ENCODE data around the gene GALE. TPM values are rescaled to one million over a fixed set of nuclear protein-coding genes. Genes with fewer than 3 reads are reported as not detected.
"Not testable (repeated sequence)": the region's sequence is repeated elsewhere in the genome, so short reads cannot be mapped to it uniquely, and the experiment has no call there.

GALE gene
- total RNA-seq, 1 donor from 2014 or later = 15.9 TPM

DNA sequence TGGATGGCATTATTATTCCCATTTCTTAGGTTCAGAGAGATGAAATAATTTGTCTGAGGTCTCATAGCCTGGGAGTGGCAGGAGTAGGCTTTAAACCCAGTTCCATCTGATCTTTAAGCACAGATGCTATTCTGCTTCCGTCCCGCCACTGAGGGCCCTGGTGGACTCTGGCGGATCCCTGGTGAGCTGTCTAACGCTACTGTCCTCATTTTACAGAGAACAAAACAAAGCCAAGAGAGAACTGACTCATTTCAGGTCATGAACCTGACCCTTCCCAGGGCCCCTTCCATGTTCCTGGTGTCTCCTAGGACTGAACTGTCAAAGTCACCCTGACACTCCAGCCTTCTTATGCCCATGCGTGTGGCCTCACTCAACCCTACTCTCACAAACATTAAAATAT is 3.1 kb upstream of the GALE start:
- DNase-seq (no peak), ATAC-seq (ENCODE audit: low read depth) (no peak)
- ChIA-PET POLR2A (no interaction called here), CTCF (interaction anchor here (1.0 kb wide), 1 partner anchor 12 kb away, joined by 3 read pairs; the partner anchor contains the start of gene LYPLA2)
- H3K9me3 Mint-ChIP-seq = no peaks in the 10 kb centered on the region
- H3K27me3 Mint-ChIP-seq = no peaks in the 10 kb centered on the region
- H3K4me3 Mint-ChIP-seq = no peak overlapping the region
- H3K4me1 Mint-ChIP-seq = peaks cover 20% of the 10 kb centered on the region
- intact Hi-C loops (cut with micrococcal nuclease) = no loop called here
- peaks cover 25% of the 10 kb centered on the region for H3K36me3 Mint-ChIP-seq (ENCODE audit: low read depth)
- no peak for TF ChIP-seq CTCF (IDR thresholded peaks at IDR 0.05)
- no peak overlapping the region for H3K27ac Mint-ChIP-seq

DNA sequence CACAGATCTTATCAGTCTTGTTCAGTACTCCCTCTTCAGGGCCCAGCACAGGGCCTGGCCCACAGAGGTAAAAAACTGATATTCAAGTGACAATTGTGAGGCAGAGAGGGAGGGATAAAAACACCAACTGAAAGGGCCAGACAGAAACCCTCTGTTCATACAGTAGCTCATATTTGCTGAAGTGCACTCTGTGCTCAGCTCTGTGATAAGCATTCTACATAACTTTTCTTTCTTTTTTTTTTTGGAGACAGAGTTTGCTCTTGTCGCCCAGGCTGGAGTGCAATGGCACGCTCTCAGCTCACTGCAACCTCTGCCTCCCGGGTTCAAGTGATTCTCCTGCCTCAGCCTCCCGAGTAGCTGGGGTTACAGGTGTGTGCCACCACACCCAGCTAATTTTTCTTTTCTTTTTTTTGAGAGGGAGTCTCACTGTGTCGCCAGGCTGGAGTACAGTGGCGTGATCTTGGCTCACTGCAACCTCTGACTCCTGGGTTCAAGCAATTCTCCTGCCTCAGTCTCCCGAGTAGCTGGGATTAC is 2.3 kb upstream of the GALE start:
- H3K9me3 Mint-ChIP-seq; intact Hi-C loops (cut with micrococcal nuclease); DNase-seq; ATAC-seq (ENCODE audit: low read depth); H3K4me3 Mint-ChIP-seq; H3K27me3 Mint-ChIP-seq: not testable (repeated sequence)
- H3K4me1 Mint-ChIP-seq = peaks cover 21% of the 10 kb centered on the region
- POLR2A ChIA-PET = interaction anchor here (0.6 to 1.6 kb wide), 3 partner anchors 15 to 177 kb away, joined by 3 to 5 read pairs (median 4); partner anchors contain the start of gene SRSF10
- peaks cover 27% of the 10 kb centered on the region for H3K36me3 Mint-ChIP-seq (ENCODE audit: low read depth)
- CTCF ChIA-PET = interaction anchor here (0.6 to 2.6 kb wide), 3 partner anchors 8 to 141 kb away, joined by 3 to 21 read pairs (median 3); no protein-coding TSS in a partner anchor
- H3K27ac Mint-ChIP-seq = peak overlapping the region; percentile 24

GRCh38 chr1:23801876-23802275 is 1.3 kb upstream of the GALE start:
- CTCF ChIA-PET = interaction anchor here (0.8 to 2.6 kb wide), 4 partner anchors 9 to 115 kb away, joined by 3 to 21 read pairs (median 6); no protein-coding TSS in a partner anchor
- Mint-ChIP-seq H3K4me3 (peak overlapping the region; percentile 41), H3K27me3 (no peaks in the 10 kb centered on the region), H3K36me3 (ENCODE audit: low read depth) (peaks cover 31% of the 10 kb centered on the region), H3K9me3 (no peaks in the 10 kb centered on the region), H3K27ac (peak overlapping the region; percentile 18), H3K4me1 (peaks cover 21% of the 10 kb centered on the region)
- DNase-seq = no peak
- intact Hi-C loops (cut with micrococcal nuclease) = loop anchor here (2.0 kb wide), 3 partner anchors 115 to 179 kb away; partner anchors contain the start of genes PNRC2 and SRSF10
- POLR2A ChIA-PET = interaction anchor here (0.5 to 3.8 kb wide), 14 partner anchors 9 to 126 kb away, joined by 3 to 34 read pairs (median 4); partner anchors contain the start of genes HMGCL, LYPLA2 and PITHD1
- no peak for TF ChIP-seq CTCF (IDR thresholded peaks at IDR 0.05)
- ATAC-seq (ENCODE audit: low read depth) = no peak

DNA sequence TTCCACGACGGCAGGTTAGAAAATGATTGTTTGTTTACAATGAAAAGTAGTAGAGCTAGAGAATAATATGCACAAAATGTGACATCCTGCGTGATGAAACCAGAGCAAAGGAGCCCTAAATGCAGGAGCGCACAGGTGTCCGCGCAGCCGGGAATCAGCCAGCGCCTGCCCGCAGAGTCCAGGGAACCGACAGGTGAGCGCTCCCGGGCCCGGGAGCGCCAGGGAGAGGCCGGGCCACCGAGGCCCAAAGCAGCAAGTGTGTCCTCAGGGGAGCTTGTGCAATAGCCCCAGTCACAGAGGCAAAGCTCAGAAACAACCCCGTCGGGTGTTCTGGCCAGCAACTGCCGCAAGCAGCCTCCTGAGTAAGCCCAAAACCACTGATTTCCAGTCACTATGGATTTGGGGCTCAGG is 789 bp upstream of the GALE start:
- Mint-ChIP-seq H3K27me3 (no peaks in the 10 kb centered on the region), H3K9me3 (no peaks in the 10 kb centered on the region), H3K36me3 (ENCODE audit: low read depth) (peaks cover 36% of the 10 kb centered on the region), H3K27ac (peak overlapping the region; percentile 76), H3K4me1 (peaks cover 21% of the 10 kb centered on the region), H3K4me3 (peak overlapping the region; percentile 91)
- CTCF ChIA-PET = interaction anchor here (1.2 to 2.6 kb wide), 3 partner anchors 9 to 115 kb away, joined by 3 to 21 read pairs (median 10); no protein-coding TSS in a partner anchor
- no peak for ATAC-seq (ENCODE audit: low read depth)
- POLR2A ChIA-PET = interaction anchor here (0.5 to 3.8 kb wide), 15 partner anchors 10 to 163 kb away, joined by 3 to 34 read pairs (median 4); partner anchors contain the start of genes CNR2, ELOA, HMGCL and LYPLA2
- no peak for TF ChIP-seq CTCF (IDR thresholded peaks at IDR 0.05)
- intact Hi-C loops (cut with micrococcal nuclease) = loop anchor here (2.0 kb wide), 3 partner anchors 115 to 179 kb away; partner anchors contain the start of genes PNRC2 and SRSF10
- no peak for DNase-seq

GRCh38 chr1:23799570-23800399 is 769 bp downstream of the GALE start:
- H3K4me3 Mint-ChIP-seq = peak overlapping the region; percentile 91
- DNase-seq (no peak), ATAC-seq (ENCODE audit: low read depth) (no peak)
- peak overlapping the region; percentile 64 for H3K27ac Mint-ChIP-seq
- no peak for TF ChIP-seq CTCF (IDR thresholded peaks at IDR 0.05)
- intact Hi-C loops (cut with micrococcal nuclease) = loop anchor here (1.0 to 2.0 kb wide), 6 partner anchors 8 to 181 kb away; partner anchors contain the start of genes HMGCL, LYPLA2, PITHD1 and PNRC2
- H3K27me3 Mint-ChIP-seq = no peaks in the 10 kb centered on the region
- ChIA-PET CTCF (interaction anchor here (1.2 to 2.2 kb wide), 2 partner anchors 28 to 117 kb away, joined by 4 to 10 read pairs; no protein-coding TSS in a partner anchor), POLR2A (interaction anchor here (0.6 to 3.8 kb wide), 12 partner anchors 9 to 117 kb away, joined by 3 to 34 read pairs (median 6); partner anchors contain the start of genes CNR2, ELOA, HMGCL and LYPLA2)
- H3K36me3 Mint-ChIP-seq (ENCODE audit: low read depth) = peaks cover 32% of the 10 kb centered on the region
- H3K9me3 Mint-ChIP-seq = no peaks in the 10 kb centered on the region
- peaks cover 21% of the 10 kb centered on the region for H3K4me1 Mint-ChIP-seq
